Adrenal gland (tissue), 5 donors: ENCODE results near the gene DET1.

Experiments used
- CTCF ChIP-seq, 6 experiments: fragments of 450-650 bp in 4 of 6; fragments of 200-600 bp in 2 of 6; sonication (generic) in 1 of 6; IDR thresholded peaks; 1 replicate in 5 of 6; 2 replicates in 1 of 6; pipeline versions ENCODE4 v1.5.1 to v1.8.0; 2016 to 2021; ENCODE audit warnings: antibody characterized with exemption in 6 of 6, mild to moderate bottlenecking in 2 of 6, moderate library complexity in 1 of 6
- POLR2A ChIP-seq, 2 donors: fragments of 450-650 bp; IDR thresholded peaks; one replicate each; pipeline ENCODE4 v1.6.1; 2017; ENCODE audit warnings: antibody characterized with exemption in 2 of 2, mild to moderate bottlenecking in 2 of 2, moderate library complexity in 1 of 2
- donor health status: DM: no; HTN: no; CAD: no.

GRCh38 chr15:88518903-88519302 lies 27.6 kb downstream of the DET1 start:
- TF ChIP-seq CTCF (IDR thresholded peaks at IDR 0.05) (no peak), POLR2A (IDR thresholded peaks at IDR 0.05) (no peak)
